Stimulated activated naive CD8-positive, alpha-beta T cell treated with anti-CD3 and anti-CD28 coated beads, Interleukin-15, amount 100 ng/mL, for 72 hours (primary cell): ENCODE results near the gene OBSCN.
A peak's percentile ranks its signal among the peaks of the same experiment; 100 is the strongest.

Experiments
- ATAC-seq: fragments of 150-1000 bp; cut with Tn5 transposase; 2 replicates; pipeline ENCODE4 v1.10.0; 2021; ENCODE audit warnings: mild to moderate bottlenecking, moderate library complexity
- DNase-seq, 2 donors: peaks; one replicate each; pipeline ENCODE4 v3.0.0; 2021 to 2022
- H3K27ac Mint-ChIP-seq, 2 donors: one replicate each; pipeline ENCODE4 v1.8.0; 2022; ENCODE audit warnings: mild to moderate bottlenecking in 2 of 2, mixed read lengths in 2 of 2, moderate library complexity in 2 of 2
- H3K27me3 Mint-ChIP-seq: one replicate; pipeline ENCODE4 v1.8.0; 2022; ENCODE audit warnings: mixed read lengths
- H3K4me1 Mint-ChIP-seq: one replicate; pipeline ENCODE4 v1.8.0; 2022; ENCODE audit warnings: mild to moderate bottlenecking, mixed read lengths
- H3K4me3 Mint-ChIP-seq, 2 donors: one replicate each; pipeline ENCODE4 v1.8.0; 2022; ENCODE audit warnings: mild to moderate bottlenecking in 2 of 2, mixed read lengths in 2 of 2, moderate library complexity in 1 of 2
- H3K9me3 Mint-ChIP-seq, 2 donors: one replicate each; pipeline ENCODE4 v1.8.0; 2022; ENCODE audit warnings: mixed read lengths in 2 of 2

OBSCN gene

GRCh38 chr1:228393811-228394570, 186.1 kb downstream of the OBSCN start:
- Mint-ChIP-seq H3K4me1 (no peaks in the 10 kb centered on the region), H3K27me3 (no peaks in the 10 kb centered on the region), H3K4me3 (no peak overlapping the region), H3K27ac (no peak overlapping the region), H3K9me3 (no peaks in the 10 kb centered on the region)
- DNase-seq (no peak), ATAC-seq (no peak)

- ATAC-seq (no peak), DNase-seq (no peak)
- Mint-ChIP-seq H3K9me3 (no peaks in the 10 kb centered on the region), H3K27me3 (no peaks in the 10 kb centered on the region), H3K4me1 (no peaks in the 10 kb centered on the region), H3K4me3 (no peak overlapping the region), H3K27ac (peak overlapping the region in 1 of 2 donors; percentile 69)
Measured at GRCh38 chr1:228394571-228395394, 186.9 kb downstream of the OBSCN start.

- ATAC-seq: no peak
- Mint-ChIP-seq H3K27me3 (no peaks in the 10 kb centered on the region), H3K9me3 (no peaks in the 10 kb centered on the region), H3K4me1 (peaks cover 19% of the 10 kb centered on the region), H3K27ac (peak overlapping the region in 1 of 2 donors; percentile 65), H3K4me3 (no peak overlapping the region)
- DNase-seq: no peak
Measured at GRCh38 chr1:228396770-228397662, 189.2 kb downstream of the OBSCN start.

DNA sequence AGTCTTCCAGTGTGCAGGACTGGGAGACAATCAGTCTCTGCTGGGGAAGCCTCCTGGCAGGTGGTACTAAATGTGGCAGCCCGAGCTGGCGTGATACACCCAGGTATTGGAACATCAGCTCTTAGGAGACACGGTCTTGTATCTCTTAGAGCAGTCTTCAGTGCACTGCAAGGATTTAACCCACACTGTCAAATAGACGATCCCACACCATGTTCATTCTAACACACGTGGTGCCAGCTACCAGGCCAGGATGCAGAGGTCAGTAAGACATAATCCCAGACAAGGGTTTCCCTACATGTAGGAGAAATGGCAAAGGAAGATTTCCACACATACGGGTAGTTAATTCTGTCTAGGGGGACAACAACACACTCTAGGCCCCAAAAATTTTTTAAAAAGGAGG, 190.1 kb downstream of the OBSCN start:
- DNase-seq (no peak), ATAC-seq (no peak)
- Mint-ChIP-seq H3K27me3 (no peaks in the 10 kb centered on the region), H3K4me3 (no peak overlapping the region), H3K9me3 (no peaks in the 10 kb centered on the region), H3K4me1 (peaks cover 29% of the 10 kb centered on the region), H3K27ac (peak overlapping the region in 1 of 2 donors; percentile 12)

GRCh38 chr1:228398741-228399461, 191.1 kb downstream of the OBSCN start:
- no peak for ATAC-seq
- no peaks in the 10 kb centered on the region for H3K27me3 Mint-ChIP-seq

DNA sequence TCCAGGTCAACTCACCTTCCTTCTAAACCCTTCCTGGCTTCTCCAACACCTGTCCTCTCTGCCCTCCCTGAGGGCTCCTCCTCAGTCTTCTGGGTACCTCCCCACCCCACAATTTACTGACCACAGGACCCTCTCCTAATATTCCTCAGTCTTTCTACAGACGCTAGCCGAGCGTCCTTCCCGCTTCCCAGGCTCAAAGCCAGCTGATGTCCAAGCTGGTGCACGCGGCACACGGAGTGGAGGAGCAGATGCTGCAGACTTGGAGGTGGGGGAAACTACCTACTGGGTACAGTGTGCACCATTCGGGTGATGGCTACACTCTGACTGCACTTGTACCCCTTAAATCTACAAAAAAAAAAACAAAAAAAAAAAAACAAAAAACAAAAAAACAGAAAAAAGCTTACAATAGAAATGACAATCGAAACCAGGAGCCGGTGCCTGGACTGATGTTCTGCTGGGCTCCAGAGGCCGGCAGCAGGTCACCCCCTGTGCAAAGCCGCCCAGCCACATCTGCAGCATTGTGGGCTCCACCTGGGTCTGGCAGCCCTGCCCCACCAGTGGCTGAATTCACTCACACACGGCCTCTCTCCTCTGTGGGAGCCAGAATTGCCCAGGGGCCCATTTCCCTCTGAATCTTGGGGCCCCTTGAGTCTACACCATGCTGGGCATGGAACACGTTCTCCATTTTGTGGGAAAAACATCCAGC, 191.8 kb downstream of the OBSCN start:
- ATAC-seq (no peak), DNase-seq (no peak)
- H3K4me3 Mint-ChIP-seq: no peak overlapping the region
- H3K27ac Mint-ChIP-seq: peak overlapping the region in 1 of 2 donors; percentile 49
- no peaks in the 10 kb centered on the region for H3K27me3 Mint-ChIP-seq
- H3K9me3 Mint-ChIP-seq: no peaks in the 10 kb centered on the region
- peaks cover 46% of the 10 kb centered on the region for H3K4me1 Mint-ChIP-seq

More at GRCh38 chr1:228398741-228399461, 191.1 kb downstream of the OBSCN start:
- peak overlapping the region in 1 of 2 donors; percentile 48 for H3K27ac Mint-ChIP-seq
- DNase-seq: no peak
- no peak overlapping the region for H3K4me3 Mint-ChIP-seq
- H3K4me1 Mint-ChIP-seq: peaks cover 38% of the 10 kb centered on the region
- no peaks in the 10 kb centered on the region for H3K9me3 Mint-ChIP-seq

DNA sequence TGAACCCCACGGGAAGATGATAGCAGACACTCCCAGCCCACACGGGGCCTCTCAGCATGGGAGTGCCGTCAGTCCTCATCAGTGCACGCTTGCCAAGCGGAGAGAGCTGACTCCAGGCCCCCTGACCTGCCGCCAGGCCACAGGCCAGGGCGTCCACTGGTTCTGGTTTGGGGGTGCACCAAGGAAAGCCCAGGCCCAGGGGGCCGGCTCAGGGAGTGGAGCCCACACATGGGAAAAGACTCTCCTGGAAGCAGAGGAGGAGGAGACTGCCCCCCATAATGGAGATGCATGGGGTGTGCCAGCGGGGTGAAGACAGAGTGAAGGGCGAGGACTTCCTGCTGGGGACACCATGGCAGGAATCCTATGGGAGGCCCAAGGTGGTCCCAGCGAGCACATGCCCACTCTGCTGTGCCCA, 192.4 kb downstream of the OBSCN start:
- Mint-ChIP-seq H3K9me3 (no peaks in the 10 kb centered on the region), H3K4me1 (peaks cover 52% of the 10 kb centered on the region), H3K4me3 (no peak overlapping the region), H3K27me3 (no peaks in the 10 kb centered on the region), H3K27ac (no peak overlapping the region)
- ATAC-seq: no peak
- no peak for DNase-seq

DNA sequence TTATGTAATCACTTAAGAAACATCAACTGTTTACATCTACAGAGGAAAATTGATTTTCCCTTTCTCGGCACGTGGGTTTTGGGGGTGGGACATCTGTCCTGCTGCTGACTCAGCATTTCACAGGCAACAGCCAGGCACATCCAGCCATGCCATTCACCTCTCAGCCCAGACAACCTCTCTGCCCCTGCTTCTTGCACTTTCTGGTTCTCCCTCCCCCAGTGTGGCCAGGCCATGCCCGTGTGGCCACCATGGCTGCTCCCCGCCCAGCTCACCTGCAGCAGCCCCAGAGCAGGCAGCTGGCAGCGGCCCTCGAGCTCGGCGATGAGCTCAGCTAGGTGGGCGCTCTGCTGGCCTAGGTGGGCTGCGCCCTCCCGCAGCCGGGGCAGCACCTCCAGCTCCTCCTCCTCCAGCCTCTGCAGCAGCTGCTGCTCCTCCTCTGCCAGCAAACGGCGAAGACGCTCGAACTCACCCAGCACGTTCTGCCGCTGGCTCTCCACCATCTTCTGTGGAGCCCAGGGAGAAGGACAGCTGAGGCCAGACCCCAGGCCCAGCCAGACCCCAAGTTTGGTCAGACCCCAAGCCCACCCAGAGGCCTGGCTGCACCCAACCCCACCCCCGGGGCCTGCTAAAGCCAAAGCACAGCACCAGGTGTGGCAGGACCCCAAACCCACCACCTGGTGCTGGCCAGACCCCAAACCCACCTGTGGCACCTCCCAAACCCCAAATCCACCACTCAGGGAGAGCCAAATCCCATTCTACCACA, 193.0 kb downstream of the OBSCN start:
- Mint-ChIP-seq H3K4me1 (peaks cover 58% of the 10 kb centered on the region), H3K27ac (peak overlapping the region in 1 of 2 donors; percentile 93), H3K9me3 (no peaks in the 10 kb centered on the region), H3K4me3 (no peak overlapping the region), H3K27me3 (no peaks in the 10 kb centered on the region)
- no peak for ATAC-seq
- DNase-seq: no peak

DNA sequence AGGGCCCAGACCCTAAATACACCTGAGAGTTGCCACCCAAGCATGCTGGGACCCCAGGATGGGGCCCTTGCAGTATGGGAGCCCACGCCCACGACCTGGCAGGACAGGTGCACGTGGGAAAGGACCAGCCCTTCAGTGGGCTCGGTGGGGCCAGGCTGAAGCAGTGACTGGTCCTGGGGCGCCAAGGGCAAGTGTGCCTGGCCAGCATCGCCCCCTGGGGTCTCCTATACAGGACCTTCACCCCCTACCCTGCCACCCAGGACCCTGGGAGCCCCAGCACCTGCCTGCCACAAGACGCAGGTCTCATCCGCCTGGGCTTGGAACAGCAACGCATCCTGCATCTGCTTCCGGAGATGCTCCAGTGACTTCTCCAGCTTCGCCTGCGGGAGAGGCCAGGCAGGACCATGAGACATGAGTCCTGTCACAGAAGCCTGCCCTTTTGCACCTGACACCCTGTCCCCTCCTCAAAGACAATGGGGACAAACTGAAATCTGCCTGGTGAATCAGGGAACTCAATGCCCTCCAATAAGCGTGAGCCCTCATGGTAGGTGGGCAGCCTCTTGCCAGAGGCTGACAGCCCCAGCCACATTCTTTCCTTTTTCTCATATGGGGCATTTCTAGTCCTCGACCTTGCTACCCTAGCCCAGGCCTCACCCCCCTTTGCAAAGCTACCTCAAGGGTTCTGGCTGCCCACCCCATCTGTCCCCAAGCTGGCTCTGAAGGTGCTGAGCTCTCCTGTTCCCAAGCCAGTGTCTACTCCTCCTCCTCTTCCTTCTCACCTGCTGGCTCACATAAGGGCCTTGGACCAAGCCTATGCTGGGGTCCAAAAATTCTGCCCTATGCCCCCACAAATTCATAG, 194.2 kb downstream of the OBSCN start:
- H3K4me3 Mint-ChIP-seq: no peak overlapping the region
- ATAC-seq (no peak), DNase-seq (no peak)
- H3K9me3 Mint-ChIP-seq: no peaks in the 10 kb centered on the region
- H3K27me3 Mint-ChIP-seq: no peaks in the 10 kb centered on the region
- H3K27ac Mint-ChIP-seq: peak overlapping the region; percentile 84 to 93
- H3K4me1 Mint-ChIP-seq: peaks cover 58% of the 10 kb centered on the region

DNA sequence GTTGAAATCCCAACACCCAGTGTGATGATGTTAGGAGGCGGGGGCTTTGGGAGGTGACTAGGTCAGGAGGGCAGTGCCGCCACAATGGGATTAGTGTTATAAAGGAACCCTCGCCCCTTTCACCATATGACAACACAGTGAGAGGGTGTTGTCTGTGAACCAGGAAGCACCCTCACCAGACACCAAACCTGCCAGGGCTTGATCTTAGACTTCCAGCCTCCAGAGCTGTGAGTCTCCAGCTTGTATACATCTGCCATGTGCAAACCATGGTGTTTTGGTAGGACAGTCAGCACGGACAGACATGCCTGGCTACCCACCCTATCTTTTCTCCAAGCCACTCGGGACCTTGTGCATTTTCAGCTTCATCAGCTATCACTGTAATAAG, 194.8 kb downstream of the OBSCN start:
- no peak for DNase-seq
- no peaks in the 10 kb centered on the region for H3K27me3 Mint-ChIP-seq
- no peaks in the 10 kb centered on the region for H3K9me3 Mint-ChIP-seq
- no peak overlapping the region for H3K4me3 Mint-ChIP-seq
- peak overlapping the region; percentile 49 to 58 for H3K27ac Mint-ChIP-seq
- peaks cover 62% of the 10 kb centered on the region for H3K4me1 Mint-ChIP-seq
- ATAC-seq: no peak

- no peaks in the 10 kb centered on the region for H3K27me3 Mint-ChIP-seq
- peak overlapping the region; percentile 84 to 93 for H3K27ac Mint-ChIP-seq
- H3K4me3 Mint-ChIP-seq: peak overlapping the region; percentile 39 to 93
- ATAC-seq: no peak
- DNase-seq: no peak
- H3K4me1 Mint-ChIP-seq: peaks cover 68% of the 10 kb centered on the region
- no peaks in the 10 kb centered on the region for H3K9me3 Mint-ChIP-seq
Measured at GRCh38 chr1:228403231-228403631, 195.4 kb downstream of the OBSCN start.

GRCh38 chr1:228404107-228404720, 196.4 kb downstream of the OBSCN start:
- DNase-seq (peak in 1 of 2 donors; percentile 43), ATAC-seq (peak; percentile 48)
- H3K27ac Mint-ChIP-seq: peak overlapping the region; percentile 49 to 77
- H3K27me3 Mint-ChIP-seq: no peaks in the 10 kb centered on the region
- peaks cover 74% of the 10 kb centered on the region for H3K4me1 Mint-ChIP-seq
- no peaks in the 10 kb centered on the region for H3K9me3 Mint-ChIP-seq
- H3K4me3 Mint-ChIP-seq: peak overlapping the region; percentile 93 to 96
